ENCODE results near the gene SLC9C2.
A peak's percentile ranks its signal among the peaks of the same experiment; 100 is the strongest.

SLC9C2 gene

GRCh38 chr1:173530795-173531693 is 71.8 kb downstream of the SLC9C2 start:
- peak; percentile 3 for DNase-seq
- H3K4me2 ChIP-seq (ENCODE audit: low read depth, low read length) = no peak overlapping the region
- H2AFZ ChIP-seq (ENCODE audit: low read length) = no peak overlapping the region

GRCh38 chr1:173529106-173529505 is 73.8 kb downstream of the SLC9C2 start:
- TF ChIP-seq EZH2 (optimal IDR thresholded peaks at IDR 0.05; ENCODE audit: low read depth, low read length) (no peak), EZH2phosphoT487 (IDR thresholded peaks at IDR 0.05; ENCODE audit: low read length) (no peak)
- TF ChIP-seq, protein P1, sequence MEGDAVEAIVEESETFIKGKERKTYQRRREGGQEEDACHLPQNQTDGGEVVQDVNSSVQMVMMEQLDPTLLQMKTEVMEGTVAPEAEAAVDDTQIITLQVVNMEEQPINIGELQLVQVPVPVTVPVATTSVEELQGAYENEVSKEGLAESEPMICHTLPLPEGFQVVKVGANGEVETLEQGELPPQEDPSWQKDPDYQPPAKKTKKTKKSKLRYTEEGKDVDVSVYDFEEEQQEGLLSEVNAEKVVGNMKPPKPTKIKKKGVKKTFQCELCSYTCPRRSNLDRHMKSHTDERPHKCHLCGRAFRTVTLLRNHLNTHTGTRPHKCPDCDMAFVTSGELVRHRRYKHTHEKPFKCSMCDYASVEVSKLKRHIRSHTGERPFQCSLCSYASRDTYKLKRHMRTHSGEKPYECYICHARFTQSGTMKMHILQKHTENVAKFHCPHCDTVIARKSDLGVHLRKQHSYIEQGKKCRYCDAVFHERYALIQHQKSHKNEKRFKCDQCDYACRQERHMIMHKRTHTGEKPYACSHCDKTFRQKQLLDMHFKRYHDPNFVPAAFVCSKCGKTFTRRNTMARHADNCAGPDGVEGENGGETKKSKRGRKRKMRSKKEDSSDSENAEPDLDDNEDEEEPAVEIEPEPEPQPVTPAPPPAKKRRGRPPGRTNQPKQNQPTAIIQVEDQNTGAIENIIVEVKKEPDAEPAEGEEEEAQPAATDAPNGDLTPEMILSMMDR (IDR thresholded peaks at IDR 0.05; ENCODE audit: low read length) = no peak
- no peak for DNase-seq
- Histone ChIP-seq H3K4me2 (ENCODE audit: low read depth, low read length) (no peak overlapping the region), H3K9ac (ENCODE audit: low read length) (no peak overlapping the region), H2AFZ (ENCODE audit: low read length) (no peak overlapping the region), H3K36me3 (replicated peaks; ENCODE audit: insufficient read depth, low read length) (no peaks in the 10 kb centered on the region), H3K4me1 (ENCODE audit: low read length) (no peaks in the 10 kb centered on the region), H3K27me3 (replicated peaks; ENCODE audit: insufficient read depth, low read length) (no peaks in the 10 kb centered on the region), H3K9me3 (replicated peaks; ENCODE audit: insufficient read depth, low read length) (no peaks in the 10 kb centered on the region), H3K4me3 (ENCODE audit: low read length) (no peak overlapping the region), H4K20me1 (ENCODE audit: insufficient read depth, low read length) (no peaks in the 10 kb centered on the region), H3K27ac (ENCODE audit: low read length) (no peak overlapping the region), H3K79me2 (ENCODE audit: low read length) (no peaks in the 10 kb centered on the region), H3K9me2 (replicated peaks; ENCODE audit: insufficient read depth, low read length) (no peaks in the 10 kb centered on the region), H3F3A (ENCODE audit: insufficient read depth, low read length) (no peaks in the 10 kb centered on the region)

More at GRCh38 chr1:173530795-173531693, 71.8 kb downstream of the SLC9C2 start:
- H3F3A ChIP-seq (ENCODE audit: insufficient read depth, low read length) = no peaks in the 10 kb centered on the region
- H3K27ac ChIP-seq (ENCODE audit: low read length) = no peak overlapping the region
- no peaks in the 10 kb centered on the region for H3K9me2 ChIP-seq (replicated peaks; ENCODE audit: insufficient read depth, low read length)
- H3K27me3 ChIP-seq (replicated peaks; ENCODE audit: insufficient read depth, low read length) = no peaks in the 10 kb centered on the region
- no peaks in the 10 kb centered on the region for H3K36me3 ChIP-seq (replicated peaks; ENCODE audit: insufficient read depth, low read length)
- no peaks in the 10 kb centered on the region for H3K9me3 ChIP-seq (replicated peaks; ENCODE audit: insufficient read depth, low read length)
- H3K4me1 ChIP-seq (ENCODE audit: low read length) = no peaks in the 10 kb centered on the region
- no peak for TF ChIP-seq EZH2 (optimal IDR thresholded peaks at IDR 0.05; ENCODE audit: low read depth, low read length)
- TF ChIP-seq, protein P1 (IDR thresholded peaks at IDR 0.05; ENCODE audit: low read length) = no peak
- no peak for TF ChIP-seq EZH2phosphoT487 (IDR thresholded peaks at IDR 0.05; ENCODE audit: low read length)
- no peaks in the 10 kb centered on the region for H3K79me2 ChIP-seq (ENCODE audit: low read length)
- H4K20me1 ChIP-seq (ENCODE audit: insufficient read depth, low read length) = no peaks in the 10 kb centered on the region
- H3K9ac ChIP-seq (ENCODE audit: low read length) = no peak overlapping the region
- no peak overlapping the region for H3K4me3 ChIP-seq (ENCODE audit: low read length)

- TF ChIP-seq EZH2phosphoT487 (IDR thresholded peaks at IDR 0.05; ENCODE audit: low read length) (no peak), EZH2 (optimal IDR thresholded peaks at IDR 0.05; ENCODE audit: low read depth, low read length) (no peak)
- TF ChIP-seq, protein P1 (IDR thresholded peaks at IDR 0.05; ENCODE audit: low read length) = no peak
- Histone ChIP-seq H3K4me3 (ENCODE audit: low read length) (no peak overlapping the region), H3K9me2 (replicated peaks; ENCODE audit: insufficient read depth, low read length) (no peaks in the 10 kb centered on the region), H3K9me3 (replicated peaks; ENCODE audit: insufficient read depth, low read length) (no peaks in the 10 kb centered on the region), H3K27ac (ENCODE audit: low read length) (no peak overlapping the region), H3K36me3 (replicated peaks; ENCODE audit: insufficient read depth, low read length) (no peaks in the 10 kb centered on the region), H2AFZ (ENCODE audit: low read length) (no peak overlapping the region), H3K79me2 (ENCODE audit: low read length) (no peaks in the 10 kb centered on the region), H4K20me1 (ENCODE audit: insufficient read depth, low read length) (no peaks in the 10 kb centered on the region), H3F3A (ENCODE audit: insufficient read depth, low read length) (no peaks in the 10 kb centered on the region), H3K4me2 (ENCODE audit: low read depth, low read length) (no peak overlapping the region), H3K4me1 (ENCODE audit: low read length) (no peaks in the 10 kb centered on the region), H3K9ac (ENCODE audit: low read length) (no peak overlapping the region), H3K27me3 (replicated peaks; ENCODE audit: insufficient read depth, low read length) (no peaks in the 10 kb centered on the region)
- DNase-seq = peak; percentile 5
Measured at GRCh38 chr1:173527151-173527826, 75.6 kb downstream of the SLC9C2 start.

Data from MM.1S (cell line).